HG02763 (cell line): ENCODE measurements around the gene PEMT.

Source experiments
- ATAC-seq: cut with Tn5 transposase; IDR thresholded peaks from one replicate; pipeline ENCODE4 v1.9.1; 2021; ENCODE audit warnings: mild to moderate bottlenecking, moderate library complexity; ENCODE audit not compliant: unreplicated experiment

Gene PEMT

GRCh38 chr17:17605729-17606088 is 14.2 kb upstream of the PEMT start:
- no peak for ATAC-seq

- ATAC-seq, result no peak
Measured at GRCh38 chr17:17605083-17605728, 13.7 kb upstream of the PEMT start.

- ATAC-seq, result no peak
Measured at GRCh38 chr17:17603895-17604225, 12.4 kb upstream of the PEMT start.

GRCh38 chr17:17603178-17603894 is 11.8 kb upstream of the PEMT start:
- ATAC-seq, result no peak

- ATAC-seq, result no peak
Measured at GRCh38 chr17:17599965-17600364, 8.5 kb upstream of the PEMT start.

- ATAC-seq, result no peak
Measured at GRCh38 chr17:17598003-17598402, 6.5 kb upstream of the PEMT start.

GRCh38 chr17:17595755-17596154 is 4.2 kb upstream of the PEMT start:
- ATAC-seq, result no peak

GRCh38 chr17:17593222-17593620 is 1.7 kb upstream of the PEMT start:
- no peak for ATAC-seq

GRCh38 chr17:17590883-17591354 is 589 bp downstream of the PEMT start:
- no peak for ATAC-seq

GRCh38 chr17:17590141-17590751 is 1.3 kb downstream of the PEMT start:
- no peak for ATAC-seq

GRCh38 chr17:17587614-17588337 is 3.7 kb downstream of the PEMT start:
- ATAC-seq, result no peak

GRCh38 chr17:17582372-17582771 is 9.1 kb downstream of the PEMT start:
- no peak for ATAC-seq

- no peak for ATAC-seq
Measured at GRCh38 chr17:17581509-17581908, 10.0 kb downstream of the PEMT start.

- no peak for ATAC-seq
Measured at GRCh38 chr17:17580662-17581470, 10.6 kb downstream of the PEMT start.

GRCh38 chr17:17579691-17580090 is 11.8 kb downstream of the PEMT start:
- no peak for ATAC-seq

GRCh38 chr17:17577373-17577772 is 14.1 kb downstream of the PEMT start:
- no peak for ATAC-seq

GRCh38 chr17:17576772-17577234 is 14.7 kb downstream of the PEMT start:
- no peak for ATAC-seq

- ATAC-seq, result no peak
Measured at GRCh38 chr17:17575360-17576251, 15.9 kb downstream of the PEMT start.

GRCh38 chr17:17573912-17574311 is 17.6 kb downstream of the PEMT start:
- ATAC-seq, result no peak
